Lower leg skin (tissue), 3 donors: ENCODE results near the gene RAB3GAP2.

Experiments used
- POLR2A ChIP-seq, 2 donors: fragments of 450-650 bp; IDR thresholded peaks; one replicate each; pipeline ENCODE4 v1.6.1; 2016 to 2017; ENCODE audit warnings: antibody characterized with exemption in 2 of 2, mild to moderate bottlenecking in 1 of 2, moderate library complexity in 1 of 2
- TF ChIP-seq, protein P1 (sequence below), 3 donors: fragments of 450-650 bp; IDR thresholded peaks; one replicate each; pipeline ENCODE4 v1.5.1; 2016; ENCODE audit warnings: antibody characterized with exemption in 3 of 3, mild to moderate bottlenecking in 3 of 3, moderate library complexity in 2 of 3

DNA sequence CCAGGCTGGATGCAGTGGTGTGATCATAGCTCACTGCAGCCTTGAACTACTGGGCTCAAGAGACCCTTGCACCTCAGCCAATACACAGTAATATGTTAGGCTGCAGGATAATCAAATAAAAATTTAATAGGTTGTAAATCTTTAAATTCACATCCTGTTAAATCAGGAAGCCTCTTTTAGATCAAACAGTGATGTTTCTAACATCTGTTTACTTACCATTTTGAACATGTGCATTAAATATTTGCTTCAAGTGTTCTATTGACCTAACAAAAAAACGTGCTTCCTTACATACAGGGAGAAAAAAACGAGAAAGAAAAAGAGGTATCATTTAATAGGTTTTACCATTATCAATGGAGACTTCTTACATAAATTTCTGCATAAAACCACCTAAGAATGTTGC, 107.7 kb downstream of the RAB3GAP2 start:
- TF ChIP-seq, protein P1, sequence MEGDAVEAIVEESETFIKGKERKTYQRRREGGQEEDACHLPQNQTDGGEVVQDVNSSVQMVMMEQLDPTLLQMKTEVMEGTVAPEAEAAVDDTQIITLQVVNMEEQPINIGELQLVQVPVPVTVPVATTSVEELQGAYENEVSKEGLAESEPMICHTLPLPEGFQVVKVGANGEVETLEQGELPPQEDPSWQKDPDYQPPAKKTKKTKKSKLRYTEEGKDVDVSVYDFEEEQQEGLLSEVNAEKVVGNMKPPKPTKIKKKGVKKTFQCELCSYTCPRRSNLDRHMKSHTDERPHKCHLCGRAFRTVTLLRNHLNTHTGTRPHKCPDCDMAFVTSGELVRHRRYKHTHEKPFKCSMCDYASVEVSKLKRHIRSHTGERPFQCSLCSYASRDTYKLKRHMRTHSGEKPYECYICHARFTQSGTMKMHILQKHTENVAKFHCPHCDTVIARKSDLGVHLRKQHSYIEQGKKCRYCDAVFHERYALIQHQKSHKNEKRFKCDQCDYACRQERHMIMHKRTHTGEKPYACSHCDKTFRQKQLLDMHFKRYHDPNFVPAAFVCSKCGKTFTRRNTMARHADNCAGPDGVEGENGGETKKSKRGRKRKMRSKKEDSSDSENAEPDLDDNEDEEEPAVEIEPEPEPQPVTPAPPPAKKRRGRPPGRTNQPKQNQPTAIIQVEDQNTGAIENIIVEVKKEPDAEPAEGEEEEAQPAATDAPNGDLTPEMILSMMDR (IDR thresholded peaks at IDR 0.05): no peak
- TF ChIP-seq POLR2A (IDR thresholded peaks at IDR 0.05): no peak
